ENCODE data around the gene NCAN. TPM values are rescaled to one million over a fixed set of nuclear protein-coding genes. Genes with fewer than 3 reads are reported as not detected.

NCAN gene
- total and polyA plus RNA-seq, 11 donors, result not detected

DNA sequence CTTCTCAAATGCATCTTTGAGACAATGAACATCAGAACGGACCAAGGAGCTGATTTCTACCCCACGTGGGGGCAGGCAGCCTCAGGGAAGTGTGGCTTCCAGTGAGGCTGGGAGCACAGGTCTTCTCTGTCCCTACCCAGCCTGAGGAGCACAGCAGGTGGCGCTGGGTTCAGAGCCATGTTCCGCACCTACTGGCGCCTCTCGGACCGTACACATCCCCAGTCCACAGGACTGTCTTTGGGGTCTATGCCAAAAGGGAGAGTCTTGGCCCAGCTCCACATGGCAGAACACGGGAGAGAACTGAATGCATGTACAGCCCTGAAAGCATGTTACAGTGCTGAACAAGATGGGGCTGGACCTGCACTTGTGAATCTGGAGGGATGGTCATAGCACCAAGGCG lies 86.0 kb downstream of the NCAN start:
- Histone ChIP-seq H3K27ac (no peak overlapping the region), H3K9me3 (peaks cover 0 to 3% (median 0%) of the 10 kb centered on the region in 12 donors), H3K27me3 (no peaks in the 10 kb centered on the region), H3K4me1 (no peaks in the 10 kb centered on the region), H3K36me3 (peaks cover 0 to 78% (median 69%) of the 10 kb centered on the region in 9 donors), H3K4me3 (no peak overlapping the region)
- intact Hi-C loops (cut with DNase I), result no loop called here
- WGBS, 4 donors, result 51 to 68% (median 64%) methylated on average over 9 of the region's 9 CpGs
- TF ChIP-seq CTCF (IDR thresholded peaks at IDR 0.05) (peak in 2 of 12 donors; percentile 8 to 11), POLR2A (IDR thresholded peaks at IDR 0.05) (no peak)
- ATAC-seq, result peak; percentile 60 to 80 (median 64)
- DNase-seq, result peak in 1 of 5 donors; percentile 46

GRCh38 chr19:19300613-19301012 lies 88.9 kb downstream of the NCAN start:
- DNase-seq (no peak), ATAC-seq (no peak)
- intact Hi-C loops (cut with DNase I), result no loop called here
- no peak for TF ChIP-seq POLR2A (IDR thresholded peaks at IDR 0.05)
- no peak for TF ChIP-seq CTCF (IDR thresholded peaks at IDR 0.05)
- 94 to 98% (median 96%) methylated on average over 12 of the region's 12 CpGs for WGBS, 4 donors
- H3K4me1 ChIP-seq, result peaks cover 0 to 15% (median 5%) of the 10 kb centered on the region in 12 donors
- no peak overlapping the region for H3K27ac ChIP-seq
- no peaks in the 10 kb centered on the region for H3K27me3 ChIP-seq
- peaks cover 0 to 78% (median 65%) of the 10 kb centered on the region in 9 donors for H3K36me3 ChIP-seq
- H3K9me3 ChIP-seq, result no peaks in the 10 kb centered on the region
- no peak overlapping the region for H3K4me3 ChIP-seq

Other genes starting within 250 kb of the NCAN start
- gene SUGP2, start 178.4 kb upstream of the NCAN start, total RNA-seq, result 10 to 100 TPM; 36.1 to 76.5 (median 59.4) TPM
- gene SUGP2, start 178.4 kb upstream of the NCAN start, polyA plus RNA-seq, result 10 to 100 TPM; 36.8 to 47.8 TPM
- gene ARMC6, start 178.4 kb upstream of the NCAN start, total RNA-seq, result 10 to 100 TPM in 8 of 9 donors, 1 to 10 TPM in 1; 9.9 to 23.6 (median 18.0) TPM
- 10 to 100 TPM; 22.4 to 24.7 TPM for gene ARMC6, start 178.4 kb upstream of the NCAN start, polyA plus RNA-seq
- 10 to 100 TPM; 15.7 to 28.0 (median 17.9) TPM for gene SLC25A42, start 148.0 kb upstream of the NCAN start, total RNA-seq
- gene SLC25A42, start 148.0 kb upstream of the NCAN start, polyA plus RNA-seq, result 10 to 100 TPM; 15.6 to 21.1 TPM
- 10 to 100 TPM; 12.3 to 29.7 (median 20.8) TPM for gene TMEM161A, start 73.5 kb upstream of the NCAN start, total RNA-seq
- 10 to 100 TPM; 22.1 to 26.1 TPM for gene TMEM161A, start 73.5 kb upstream of the NCAN start, polyA plus RNA-seq
- gene MEF2B, start 41.7 kb upstream of the NCAN start, total RNA-seq, result under 1 TPM in 8 of 9 donors, not detected in 1; 0.23 to 0.92 (median 0.49) TPM
- under 1 TPM; 0.23 to 0.33 TPM for gene MEF2B, start 41.7 kb upstream of the NCAN start, polyA plus RNA-seq
- 10 to 100 TPM; 14.4 to 28.9 (median 22.7) TPM for gene BORCS8, start 19.8 kb upstream of the NCAN start, total RNA-seq
- gene BORCS8, start 19.8 kb upstream of the NCAN start, polyA plus RNA-seq, result 10 to 100 TPM; 19.6 to 23.4 TPM
- gene RFXANK, start 19.7 kb upstream of the NCAN start, total RNA-seq, result 10 to 100 TPM; 26.5 to 45.7 (median 39.5) TPM
- gene RFXANK, start 19.7 kb upstream of the NCAN start, polyA plus RNA-seq, result 10 to 100 TPM; 55.2 to 71.9 TPM
- 10 to 100 TPM in 2 of 9 donors, 1 to 10 TPM in 7; 2.6 to 13.1 (median 5.7) TPM for gene NR2C2AP, start 8.5 kb upstream of the NCAN start, total RNA-seq
- 10 to 100 TPM in 1 of 2 donors, 1 to 10 TPM in 1; 6.7 to 26.2 TPM for gene NR2C2AP, start 8.5 kb upstream of the NCAN start, polyA plus RNA-seq
- gene TM6SF2, start 61.3 kb downstream of the NCAN start, total RNA-seq, result 1 to 10 TPM in 2 of 9 donors, under 1 TPM in 6, not detected in 1; 0.38 to 1.4 (median 0.65) TPM
- gene TM6SF2, start 61.3 kb downstream of the NCAN start, polyA plus RNA-seq, result under 1 TPM; 0.04 to 0.19 TPM
- gene SUGP1, start 108.6 kb downstream of the NCAN start, total RNA-seq, result 10 to 100 TPM; 34.2 to 53.4 (median 41.9) TPM
- 10 to 100 TPM; 28.7 to 41.0 TPM for gene SUGP1, start 108.6 kb downstream of the NCAN start, polyA plus RNA-seq
- 10 to 100 TPM; 26.5 to 46.4 (median 32.0) TPM for gene MAU2, start 108.9 kb downstream of the NCAN start, total RNA-seq
- gene MAU2, start 108.9 kb downstream of the NCAN start, polyA plus RNA-seq, result 10 to 100 TPM; 15.7 to 28.5 TPM
- gene GATAD2A, start 193.7 kb downstream of the NCAN start, total RNA-seq, result 10 to 100 TPM; 18.1 to 49.5 (median 35.5) TPM
- gene GATAD2A, start 193.7 kb downstream of the NCAN start, polyA plus RNA-seq, result 10 to 100 TPM in 1 of 2 donors, 1 to 10 TPM in 1; 7.5 to 27.0 TPM